NCI-H82 (cell line): ENCODE measurements around the gene PCDHB13.
A peak's percentile ranks its signal among the peaks of the same experiment; 100 is the strongest.
"Not testable (repeated sequence)": the region's sequence is repeated elsewhere in the genome, so short reads cannot be mapped to it uniquely, and the experiment has no call there.

ENCODE experiments used
- DNase-seq: peaks from one replicate; lab custom pipeline; 2025; lab: John Stamatoyannopoulos, UW

Gene PCDHB13

DNA sequence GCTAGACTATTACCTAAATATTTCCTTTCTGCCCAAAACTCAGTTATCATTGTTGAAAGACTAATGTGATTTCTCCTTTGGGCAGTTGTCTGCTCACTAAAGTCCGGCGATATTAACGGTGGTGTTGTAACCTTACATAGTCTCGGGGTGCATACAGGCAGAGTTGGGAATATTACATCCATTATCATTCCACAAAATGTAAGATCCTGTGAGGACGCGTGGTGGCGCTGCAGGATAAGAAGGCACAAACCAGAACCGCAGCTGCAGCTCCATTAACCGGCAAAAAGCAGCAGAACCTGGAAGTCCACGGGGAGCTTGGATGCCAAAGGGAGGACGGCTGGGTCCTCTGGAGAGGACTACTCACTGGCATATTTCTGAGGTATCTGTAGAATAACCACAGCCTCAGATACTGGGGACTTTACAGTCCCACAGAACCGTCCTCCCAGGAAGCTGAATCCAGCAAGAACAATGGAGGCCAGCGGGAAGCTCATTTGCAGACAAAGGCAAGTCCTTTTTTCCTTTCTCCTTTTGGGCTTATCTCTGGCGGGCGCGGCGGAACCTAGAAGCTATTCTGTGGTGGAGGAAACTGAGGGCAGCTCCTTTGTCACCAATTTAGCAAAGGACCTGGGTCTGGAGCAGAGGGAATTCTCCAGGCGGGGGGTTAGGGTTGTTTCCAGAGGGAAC is at the start of gene PCDHB13:
Gene PCDHB13 (plus strand): TSS at position 264 of the 684 bp plus-strand sequence. CDS start 205 bp downstream, at position 469.
- DNase-seq = peak; percentile 17

DNA sequence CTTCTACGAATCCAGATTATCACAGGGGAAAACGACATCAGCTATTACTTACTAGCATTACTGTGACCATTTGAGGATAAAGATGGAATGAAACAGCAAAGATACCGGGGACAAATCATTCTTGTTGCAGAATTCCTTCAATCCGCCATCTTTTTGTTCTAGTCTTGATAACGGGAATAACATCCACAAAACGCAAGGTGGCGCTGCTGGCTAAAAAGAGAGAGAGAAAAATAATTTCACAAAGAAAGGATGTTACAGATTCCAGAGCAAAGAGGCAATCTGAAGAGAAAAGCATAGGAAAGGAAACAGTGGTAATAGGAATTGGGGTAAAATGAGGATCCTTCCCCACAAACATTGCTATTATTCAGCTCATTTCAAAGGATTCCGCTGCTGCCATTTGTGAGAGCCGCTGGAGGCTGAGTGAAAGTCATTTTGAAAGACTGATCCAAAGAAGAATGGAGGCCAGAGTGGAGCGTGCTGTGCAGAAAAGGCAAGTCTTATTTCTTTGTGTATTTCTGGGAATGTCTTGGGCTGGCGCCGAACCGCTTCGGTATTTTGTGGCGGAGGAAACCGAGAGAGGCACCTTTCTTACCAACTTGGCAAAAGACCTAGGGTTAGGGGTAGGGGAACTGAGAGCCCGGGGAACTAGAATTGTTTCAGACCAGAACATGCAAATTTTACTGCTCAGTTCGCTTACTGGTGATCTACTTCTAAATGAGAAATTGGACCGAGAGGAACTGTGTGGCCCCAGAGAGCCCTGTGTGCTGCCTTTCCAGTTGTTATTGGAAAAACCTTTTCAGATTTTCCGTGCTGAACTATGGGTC is 41.1 kb upstream of the PCDHB13 start, which contains the start of gene PCDHB7:
Gene PCDHB7 (plus strand): TSS at position 264 of the 824 bp plus-strand sequence. CDS start 192 bp downstream, at position 456.
- peak; percentile 36 for DNase-seq

DNA sequence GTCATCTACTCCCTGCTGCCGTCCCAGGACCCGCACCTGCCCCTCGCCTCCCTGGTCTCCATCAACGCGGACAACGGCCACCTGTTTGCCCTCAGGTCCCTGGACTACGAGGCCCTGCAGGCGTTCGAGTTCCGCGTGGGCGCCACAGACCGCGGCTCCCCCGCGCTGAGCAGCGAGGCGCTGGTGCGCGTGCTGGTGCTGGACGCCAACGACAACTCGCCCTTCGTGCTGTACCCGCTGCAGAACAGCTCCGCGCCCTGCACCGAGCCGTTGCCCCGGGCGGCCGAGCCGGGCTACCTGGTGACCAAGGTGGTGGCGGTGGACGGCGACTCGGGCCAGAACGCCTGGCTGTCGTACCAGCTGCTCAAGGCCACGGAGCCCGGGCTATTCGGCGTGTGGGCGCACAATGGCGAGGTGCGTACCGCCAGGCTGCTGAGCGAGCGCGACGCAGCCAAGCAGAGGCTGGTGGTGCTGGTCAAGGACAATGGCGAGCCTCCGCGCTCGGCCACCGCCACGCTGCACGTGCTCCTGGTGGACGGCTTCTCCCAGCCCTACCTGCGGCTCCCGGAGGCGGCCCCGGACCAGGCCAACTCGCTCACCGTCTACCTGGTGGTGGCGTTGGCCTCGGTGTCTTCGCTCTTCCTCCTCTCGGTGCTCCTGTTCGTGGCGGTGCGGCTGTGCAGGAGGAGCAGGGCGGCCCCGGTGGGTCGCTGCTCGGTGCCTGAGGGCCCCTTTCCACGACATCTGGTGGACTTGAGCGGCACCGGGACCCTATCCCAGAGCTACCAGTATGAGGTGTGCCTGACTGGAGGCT is 39.2 kb upstream of the PCDHB13 start:
- not testable (repeated sequence) for DNase-seq

DNA sequence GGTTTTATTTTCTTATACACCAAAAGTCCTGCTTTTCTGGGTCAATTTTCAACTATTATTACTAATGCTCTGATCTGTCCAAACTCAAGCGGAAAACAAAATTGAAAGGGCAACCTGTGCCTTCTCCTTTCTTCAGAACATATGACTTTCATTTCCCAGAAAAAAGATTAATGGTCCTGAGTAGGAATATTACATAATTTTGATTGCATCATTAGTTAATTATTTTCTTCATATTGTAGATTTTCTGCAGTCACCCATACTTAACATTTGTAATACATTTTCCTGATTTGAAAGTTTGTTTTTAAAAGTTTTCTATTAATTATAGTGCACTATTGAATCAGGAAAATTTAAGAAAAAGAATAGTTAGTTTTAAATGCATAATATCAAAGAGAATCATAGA is 37.8 kb upstream of the PCDHB13 start:
- no peak for DNase-seq

DNA sequence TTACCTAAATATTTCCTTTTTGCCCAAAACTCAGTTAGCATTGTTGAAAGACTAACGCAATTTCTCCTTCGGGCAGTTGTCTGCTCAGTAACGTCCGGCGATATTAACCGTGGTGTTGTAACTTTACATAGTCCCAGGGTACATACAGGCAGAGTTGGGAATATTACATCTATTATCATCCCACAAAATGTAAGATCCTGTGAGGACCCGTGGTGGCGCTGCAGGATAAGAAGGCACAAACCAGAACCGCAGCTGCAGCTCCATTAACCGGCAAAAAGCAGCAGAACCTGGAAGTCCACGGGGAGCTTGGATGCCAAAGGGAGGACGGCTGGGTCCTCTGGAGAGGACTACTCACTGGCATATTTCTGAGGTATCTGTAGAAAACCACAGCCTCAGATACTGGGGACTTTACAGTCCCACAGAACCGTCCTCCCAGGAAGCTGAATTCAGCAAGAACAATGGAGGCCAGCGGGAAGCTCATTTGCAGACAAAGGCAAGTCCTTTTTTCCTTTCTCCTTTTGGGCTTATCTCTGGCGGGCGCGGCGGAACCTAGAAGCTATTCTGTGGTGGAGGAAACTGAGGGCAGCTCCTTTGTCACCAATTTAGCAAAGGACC is 36.0 kb upstream of the PCDHB13 start, which contains the start of gene PCDHB8:
Gene PCDHB8 (plus strand): TSS at position 214 of the 615 bp plus-strand sequence. CDS start 245 bp downstream, at position 459.
- DNase-seq = peak; percentile 38

DNA sequence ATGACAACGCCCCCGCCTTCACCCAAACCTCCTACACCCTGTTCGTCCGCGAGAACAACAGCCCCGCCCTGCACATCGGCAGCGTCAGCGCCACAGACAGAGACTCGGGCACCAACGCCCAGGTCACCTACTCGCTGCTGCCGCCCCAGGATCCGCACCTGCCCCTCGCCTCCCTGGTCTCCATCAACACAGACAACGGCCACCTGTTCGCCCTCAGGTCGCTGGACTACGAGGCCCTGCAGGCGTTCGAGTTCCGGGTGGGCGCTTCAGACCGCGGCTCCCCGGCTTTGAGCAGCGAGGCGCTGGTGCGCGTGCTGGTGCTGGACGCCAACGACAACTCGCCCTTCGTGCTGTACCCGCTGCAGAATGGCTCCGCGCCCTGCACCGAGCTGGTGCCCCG is 34.3 kb upstream of the PCDHB13 start:
- DNase-seq = not testable (repeated sequence)

DNA sequence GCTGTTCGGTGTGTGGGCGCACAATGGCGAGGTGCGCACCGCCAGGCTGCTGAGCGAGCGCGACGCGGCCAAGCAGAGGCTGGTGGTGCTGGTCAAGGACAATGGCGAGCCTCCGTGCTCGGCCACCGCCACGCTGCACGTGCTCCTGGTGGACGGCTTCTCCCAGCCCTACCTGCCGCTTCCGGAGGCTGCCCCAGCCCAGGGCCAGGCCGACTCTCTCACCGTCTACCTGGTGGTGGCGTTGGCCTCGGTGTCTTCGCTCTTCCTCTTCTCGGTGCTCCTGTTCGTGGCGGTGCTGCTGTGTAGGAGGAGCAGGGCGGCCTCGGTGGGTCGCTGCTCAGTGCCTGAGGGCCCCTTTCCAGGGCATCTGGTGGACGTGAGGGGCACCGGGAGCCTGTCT is 33.8 kb upstream of the PCDHB13 start:
- not testable (repeated sequence) for DNase-seq

DNA sequence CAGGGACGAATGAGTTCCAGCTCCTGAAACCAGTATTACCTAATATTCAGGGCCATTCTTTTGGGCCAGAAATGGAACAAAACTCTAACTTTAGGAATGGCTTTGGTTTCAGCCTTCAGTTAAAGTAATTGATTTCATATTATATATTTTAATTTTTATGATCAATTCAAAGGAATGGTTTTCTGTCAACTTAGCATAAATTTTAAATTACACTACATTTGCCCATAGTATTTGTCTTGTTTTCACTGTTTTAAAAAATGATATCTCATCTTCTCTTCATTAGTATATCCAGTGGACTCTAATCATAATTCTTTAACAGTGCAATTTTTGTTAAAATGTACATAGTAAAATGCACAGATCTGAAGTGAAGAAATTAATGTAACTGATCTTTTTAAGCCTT is 33.4 kb upstream of the PCDHB13 start:
- no peak for DNase-seq

DNA sequence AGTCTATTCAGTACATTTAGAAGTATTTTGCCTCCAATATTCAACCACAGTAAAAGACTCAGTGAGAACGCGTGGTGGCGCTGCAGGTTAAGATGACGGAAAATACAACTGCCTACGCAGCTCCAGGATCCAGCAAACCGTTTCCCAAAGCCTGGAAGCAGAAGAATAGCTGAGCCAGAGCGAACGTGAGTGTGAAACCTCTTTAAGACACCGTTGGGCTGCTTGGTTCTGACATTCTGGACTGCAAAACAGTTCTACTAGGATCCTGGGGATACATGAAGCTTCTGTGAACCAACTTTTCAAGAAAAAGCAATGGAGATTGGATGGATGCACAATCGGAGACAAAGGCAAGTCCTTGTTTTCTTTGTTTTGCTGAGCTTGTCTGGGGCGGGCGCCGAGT is 31.5 kb upstream of the PCDHB13 start, which contains the start of gene PCDHB16:
Gene PCDHB16 (plus strand): TSS at position 140 of the 400 bp plus-strand sequence. CDS start 173 bp downstream, at position 313.
- DNase-seq = peak; percentile 38

DNA sequence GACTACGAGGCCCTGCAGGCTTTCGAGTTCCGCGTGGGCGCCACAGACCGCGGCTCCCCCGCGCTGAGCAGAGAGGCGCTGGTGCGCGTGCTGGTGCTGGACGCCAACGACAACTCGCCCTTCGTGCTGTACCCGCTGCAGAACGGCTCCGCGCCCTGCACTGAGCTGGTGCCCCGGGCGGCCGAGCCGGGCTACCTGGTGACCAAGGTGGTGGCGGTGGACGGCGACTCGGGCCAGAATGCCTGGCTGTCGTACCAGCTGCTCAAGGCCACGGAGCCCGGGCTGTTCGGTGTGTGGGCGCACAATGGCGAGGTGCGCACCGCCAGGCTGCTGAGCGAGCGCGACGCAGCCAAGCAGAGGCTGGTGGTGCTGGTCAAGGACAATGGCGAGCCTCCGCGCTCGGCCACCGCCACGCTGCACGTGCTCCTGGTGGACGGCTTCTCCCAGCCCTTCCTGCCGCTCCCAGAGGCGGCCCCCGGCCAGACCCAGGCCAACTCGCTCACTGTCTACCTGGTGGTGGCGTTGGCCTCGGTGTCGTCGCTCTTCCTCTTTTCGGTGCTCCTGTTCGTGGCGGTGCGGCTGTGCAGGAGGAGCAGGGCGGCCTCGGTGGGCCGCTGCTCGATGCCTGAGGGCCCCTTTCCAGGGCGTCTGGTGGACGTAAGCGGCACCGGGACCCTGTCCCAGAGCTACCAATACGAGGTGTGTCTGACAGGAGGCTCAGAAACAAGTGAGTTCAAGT is 29.4 kb upstream of the PCDHB13 start:
- DNase-seq = not testable (repeated sequence)

DNA sequence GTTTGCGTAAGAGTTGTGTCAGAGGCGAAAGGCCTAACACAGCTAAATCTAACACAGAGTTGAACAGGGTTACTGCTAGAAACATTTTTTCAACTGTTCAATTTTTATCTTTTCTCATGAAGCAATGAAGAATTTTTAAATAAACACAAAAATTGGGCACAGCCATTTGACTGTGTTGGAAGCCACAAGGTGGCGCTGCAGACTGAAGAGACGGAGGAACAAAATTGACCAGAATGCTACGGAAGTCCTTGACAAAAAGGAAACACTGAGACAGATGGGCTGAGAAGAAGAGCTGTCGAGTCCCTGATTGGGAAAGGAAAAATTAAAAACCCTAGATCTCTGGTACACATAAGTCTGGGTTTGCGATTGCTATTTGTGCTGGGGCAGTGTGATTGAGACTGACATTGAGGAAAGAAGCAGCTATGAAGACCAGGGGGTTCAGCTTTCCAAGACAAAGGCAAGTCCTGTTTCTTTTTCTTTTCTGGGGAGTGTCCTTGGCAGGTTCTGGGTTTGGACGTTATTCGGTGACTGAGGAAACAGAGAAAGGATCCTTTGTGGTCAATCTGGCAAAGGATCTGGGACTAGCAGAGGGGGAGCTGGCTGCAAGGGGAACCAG is 26.7 kb upstream of the PCDHB13 start, which contains the start of gene PCDHB9:
Gene PCDHB9 (plus strand): TSS at position 265 of the 616 bp plus-strand sequence. CDS start 158 bp downstream, at position 423.
- peak; percentile 50 for DNase-seq

DNA sequence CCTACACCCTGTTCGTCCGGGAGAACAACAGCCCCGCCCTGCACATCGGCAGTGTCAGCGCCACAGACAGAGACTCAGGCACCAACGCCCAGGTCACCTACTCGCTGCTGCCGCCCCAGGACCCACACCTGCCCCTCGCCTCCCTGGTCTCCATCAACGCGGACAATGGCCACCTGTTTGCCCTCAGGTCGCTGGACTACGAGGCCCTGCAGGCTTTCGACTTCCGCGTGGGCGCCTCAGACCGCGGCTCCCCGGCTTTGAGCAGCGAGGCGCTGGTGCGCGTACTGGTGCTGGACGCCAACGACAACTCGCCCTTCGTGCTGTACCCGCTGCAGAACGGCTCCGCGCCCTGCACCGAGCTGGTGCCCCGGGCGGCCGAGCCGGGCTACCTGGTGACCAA is 25.0 kb upstream of the PCDHB13 start:
- DNase-seq = not testable (repeated sequence)

DNA sequence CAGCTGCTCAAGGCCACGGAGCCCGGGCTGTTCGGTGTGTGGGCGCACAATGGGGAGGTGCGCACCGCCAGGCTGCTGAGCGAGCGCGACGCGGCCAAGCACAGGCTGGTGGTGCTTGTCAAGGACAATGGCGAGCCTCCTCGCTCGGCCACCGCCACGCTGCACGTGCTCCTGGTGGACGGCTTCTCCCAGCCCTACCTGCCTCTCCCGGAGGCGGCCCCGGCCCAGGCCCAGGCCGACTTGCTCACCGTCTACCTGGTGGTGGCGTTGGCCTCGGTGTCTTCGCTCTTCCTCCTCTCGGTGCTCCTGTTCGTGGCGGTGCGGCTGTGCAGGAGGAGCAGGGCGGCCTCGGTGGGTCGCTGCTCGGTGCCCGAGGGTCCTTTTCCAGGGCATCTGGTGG is 24.6 kb upstream of the PCDHB13 start:
- not testable (repeated sequence) for DNase-seq

DNA sequence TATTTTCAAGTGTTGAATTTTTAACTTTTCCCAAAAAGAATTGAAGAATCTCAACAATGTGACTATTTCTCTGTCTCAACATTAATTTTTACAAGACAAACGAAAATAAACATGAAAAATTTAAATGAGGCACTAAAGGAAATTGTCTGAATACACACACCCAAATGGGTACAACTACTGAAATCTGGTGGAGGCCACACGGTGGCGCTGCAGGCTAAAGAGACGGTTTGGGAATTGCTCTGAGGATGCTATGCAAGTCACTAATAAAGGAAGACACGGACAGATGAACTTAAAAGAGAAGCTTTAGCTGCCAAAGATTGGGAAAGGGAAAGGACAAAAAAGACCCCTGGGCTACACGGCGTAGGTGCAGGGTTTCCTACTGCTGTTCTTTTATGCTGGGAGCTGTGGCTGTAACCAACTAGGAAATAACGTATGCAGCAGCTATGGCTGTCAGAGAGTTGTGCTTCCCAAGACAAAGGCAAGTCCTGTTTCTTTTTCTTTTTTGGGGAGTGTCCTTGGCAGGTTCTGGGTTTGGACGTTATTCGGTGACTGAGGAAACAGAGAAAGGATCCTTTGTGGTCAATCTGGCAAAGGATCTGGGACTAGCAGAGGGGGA is 21.5 kb upstream of the PCDHB13 start, which contains the start of gene PCDHB10:
Gene PCDHB10 (plus strand): TSS at position 244 of the 616 bp plus-strand sequence. CDS start 200 bp downstream, at position 444.
- peak; percentile 60 for DNase-seq

DNA sequence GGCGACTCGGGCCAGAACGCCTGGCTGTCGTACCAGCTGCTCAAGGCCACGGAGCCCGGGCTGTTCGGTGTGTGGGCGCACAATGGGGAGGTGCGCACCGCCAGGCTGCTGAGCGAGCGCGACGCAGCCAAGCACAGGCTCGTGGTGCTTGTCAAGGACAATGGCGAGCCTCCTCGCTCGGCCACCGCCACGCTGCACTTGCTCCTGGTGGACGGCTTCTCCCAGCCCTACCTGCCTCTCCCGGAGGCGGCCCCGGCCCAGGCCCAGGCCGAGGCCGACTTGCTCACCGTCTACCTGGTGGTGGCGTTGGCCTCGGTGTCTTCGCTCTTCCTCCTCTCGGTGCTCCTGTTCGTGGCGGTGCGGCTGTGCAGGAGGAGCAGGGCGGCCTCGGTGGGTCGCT is 19.4 kb upstream of the PCDHB13 start:
- DNase-seq = not testable (repeated sequence)

DNA sequence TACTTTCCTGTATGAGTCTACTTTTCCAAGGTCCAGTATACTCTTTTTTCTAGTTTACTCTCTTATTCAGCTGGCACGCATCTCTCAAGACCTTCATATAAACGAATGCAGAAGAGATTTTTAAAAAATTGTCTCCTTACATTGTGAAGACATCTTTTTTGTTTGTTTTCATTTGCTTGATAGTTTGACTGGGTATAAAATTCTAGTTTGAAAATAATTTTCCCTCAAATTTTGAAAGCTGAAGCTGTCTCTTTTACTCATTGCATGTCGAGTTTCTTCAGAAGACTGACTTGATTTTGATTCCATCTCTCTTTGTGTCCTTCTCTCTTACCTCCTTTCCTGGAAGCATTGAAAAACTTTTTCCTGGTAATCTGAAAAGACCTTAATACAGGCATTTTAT is 17.4 kb upstream of the PCDHB13 start:
- DNase-seq = no peak

DNA sequence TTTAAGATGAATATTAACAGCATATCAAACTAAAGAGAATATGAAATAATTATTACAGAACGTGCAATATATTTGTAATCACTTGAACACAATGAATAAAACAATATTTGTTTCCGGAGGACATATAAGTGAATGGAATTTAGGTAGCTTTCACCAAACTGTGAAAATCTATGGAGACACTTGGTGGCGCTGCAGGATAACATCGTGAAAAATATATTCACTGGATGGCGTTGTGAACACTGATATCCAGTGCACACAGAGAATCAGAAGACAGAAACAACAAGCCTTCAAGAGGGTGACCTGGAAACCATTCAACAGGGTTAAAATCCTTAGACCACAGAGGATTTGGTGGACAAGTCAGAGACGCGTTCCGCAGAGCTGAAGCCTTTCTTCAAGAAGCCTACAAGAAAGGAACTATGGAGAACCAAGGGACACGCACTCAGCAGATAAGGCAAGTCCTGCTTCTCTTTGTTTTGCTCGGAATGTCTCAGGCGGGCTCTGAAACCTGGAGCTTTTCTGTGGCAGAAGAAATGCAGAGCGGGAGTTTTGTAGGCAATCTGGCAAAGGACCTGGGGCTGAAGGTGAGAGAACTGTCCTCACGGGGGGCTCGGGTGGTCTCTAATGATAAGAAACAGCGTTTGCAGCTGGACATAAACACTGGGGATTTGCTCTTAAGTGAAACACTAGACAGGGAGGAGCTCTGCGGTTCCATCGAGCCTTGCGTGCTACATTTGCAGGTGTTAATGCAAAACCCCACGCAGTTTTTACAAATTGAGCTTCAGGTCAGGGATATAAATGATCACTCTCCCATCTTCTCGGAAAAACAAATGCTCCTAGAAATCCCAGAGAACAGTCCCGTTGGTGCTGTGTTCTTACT is 14.1 kb upstream of the PCDHB13 start, which contains the start of gene PCDHB11:
Gene PCDHB11 (plus strand): TSS at position 269 of the 877 bp plus-strand sequence. CDS start 148 bp downstream, at position 417.
- peak; percentile 68 for DNase-seq

DNA sequence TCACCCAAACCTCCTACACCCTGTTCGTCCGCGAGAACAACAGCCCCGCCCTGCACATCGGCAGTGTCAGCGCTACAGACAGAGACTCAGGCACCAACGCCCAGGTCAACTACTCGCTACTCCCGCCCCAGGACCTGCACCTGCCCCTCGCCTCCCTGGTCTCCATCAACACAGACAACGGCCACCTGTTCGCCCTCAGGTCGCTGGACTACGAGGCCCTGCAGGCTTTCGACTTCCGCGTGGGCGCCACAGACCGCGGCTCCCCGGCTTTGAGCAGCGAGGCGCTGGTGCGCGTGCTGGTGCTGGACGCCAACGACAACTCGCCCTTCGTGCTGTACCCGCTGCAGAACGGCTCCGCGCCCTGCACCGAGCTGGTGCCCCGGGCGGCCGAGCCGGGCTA is 12.6 kb upstream of the PCDHB13 start:
- DNase-seq = not testable (repeated sequence)
